Esophagus mucosa (tissue), 1 donor: ENCODE data around the gene XPO1. TPM values are rescaled to one million over a fixed set of nuclear protein-coding genes. Genes with fewer than 3 reads are reported as not detected.

ENCODE experiments used
- total RNA-seq: library from RNA; stranded (reverse); gene quantifications from one replicate; pipeline ENCODE4 v1.2.4, GENCODE V29; 2023
- donor health status: DM: yes; HTN: yes; CAD: no.

XPO1 gene
- total RNA-seq, 1 donor from 2014 or later, result 77.7 TPM

Other genes with a start within 250 kb of the XPO1 start
- gene USP34, start 67.3 kb downstream of the XPO1 start, total RNA-seq, result 58.5 TPM